GM18951 (cell line): ENCODE data around the gene CD9.

Experiments used
- POLR2A ChIP-seq: IDR thresholded peaks from 4 replicates; pipeline ENCODE4 v1.6.1; 2011; ENCODE audit warnings: mild to moderate bottlenecking; ENCODE audit not compliant: insufficient read length, insufficient read depth; ENCODE audit errors: extremely low read depth
- in situ Hi-C: fragments of 300-500 bp; cut with MboI; formaldehyde crosslinking; loops from one replicate; pipeline ENCODE4 v1.12.0; 2022; ENCODE audit warnings: low sequenced_read_pairs, mixed read lengths, inconsistent platforms; ENCODE audit not compliant: unreplicated experiment

The CD9 gene

DNA sequence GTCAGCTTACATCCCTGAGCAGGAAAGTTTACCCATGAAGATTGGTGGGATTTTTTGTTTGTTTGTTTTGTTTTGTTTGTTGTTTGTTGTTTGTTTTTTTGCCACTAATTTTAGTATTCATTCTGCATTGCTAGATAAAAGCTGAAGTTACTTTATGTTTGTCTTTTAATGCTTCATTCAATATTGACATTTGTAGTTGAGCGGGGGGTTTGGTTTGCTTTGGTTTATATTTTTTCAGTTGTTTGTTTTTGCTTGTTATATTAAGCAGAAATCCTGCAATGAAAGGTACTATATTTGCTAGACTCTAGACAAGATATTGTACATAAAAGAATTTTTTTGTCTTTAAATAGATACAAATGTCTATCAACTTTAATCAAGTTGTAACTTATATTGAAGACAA, 37.6 kb downstream of the CD9 start:
- no peak for TF ChIP-seq POLR2A
- in situ Hi-C loops = no loop called here

- no peak for TF ChIP-seq POLR2A
- in situ Hi-C loops = no loop called here
Observed at GRCh38 chr12:6238875-6239274, 38.7 kb downstream of the CD9 start.

GRCh38 chr12:6241495-6241894, 41.3 kb downstream of the CD9 start:
- in situ Hi-C loops = no loop called here
- TF ChIP-seq POLR2A = no peak

DNA sequence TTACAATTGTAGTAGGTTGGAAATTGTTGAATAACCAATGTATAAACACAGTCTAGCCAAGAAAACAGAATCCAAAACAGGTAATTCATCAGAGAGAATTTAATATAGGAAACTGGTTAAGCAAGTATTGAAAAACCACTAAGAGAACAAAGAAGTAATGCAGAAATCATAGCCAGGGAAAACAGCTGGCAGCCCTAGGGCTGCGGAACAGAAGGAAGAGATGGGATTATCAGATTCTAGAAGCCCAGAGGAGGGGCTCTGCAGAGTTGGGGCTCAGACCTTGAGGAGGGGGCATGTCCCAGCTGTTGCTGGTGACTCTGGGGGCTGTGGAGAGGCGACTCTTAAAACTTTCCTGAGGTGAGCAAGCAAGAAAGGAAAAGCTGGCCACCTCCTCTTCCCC, 49.4 kb downstream of the CD9 start:
- in situ Hi-C loops = no loop called here

DNA sequence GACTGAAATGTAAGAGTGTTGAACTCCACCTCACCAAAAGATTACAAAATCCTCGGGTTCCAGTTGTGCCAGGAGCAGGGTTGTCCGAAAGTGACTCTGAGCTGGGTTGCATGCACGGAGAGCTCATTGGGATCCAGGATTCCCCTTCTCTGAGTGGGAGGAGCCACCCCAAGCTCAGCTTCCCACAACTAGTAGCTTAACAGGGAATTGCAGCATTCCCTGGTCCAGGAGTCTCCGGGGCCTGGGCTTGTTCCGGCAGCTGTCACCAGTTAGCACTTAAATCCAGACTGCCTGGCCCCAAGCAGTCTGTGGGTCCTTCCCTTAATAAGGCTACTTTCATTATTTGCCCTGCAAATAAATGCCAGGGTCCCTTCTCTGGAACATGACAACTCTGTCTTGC, 50.1 kb downstream of the CD9 start:
- no peak for TF ChIP-seq POLR2A
- in situ Hi-C loops = no loop called here

More for the DNA sequence above, 49.4 kb downstream of the CD9 start:
- TF ChIP-seq POLR2A = no peak

- in situ Hi-C loops = no loop called here
- TF ChIP-seq POLR2A = no peak
Observed at GRCh38 chr12:6253278-6253677, 53.1 kb downstream of the CD9 start.

- TF ChIP-seq POLR2A = no peak
- in situ Hi-C loops = no loop called here
Observed at GRCh38 chr12:6254491-6254890, 54.3 kb downstream of the CD9 start.

DNA sequence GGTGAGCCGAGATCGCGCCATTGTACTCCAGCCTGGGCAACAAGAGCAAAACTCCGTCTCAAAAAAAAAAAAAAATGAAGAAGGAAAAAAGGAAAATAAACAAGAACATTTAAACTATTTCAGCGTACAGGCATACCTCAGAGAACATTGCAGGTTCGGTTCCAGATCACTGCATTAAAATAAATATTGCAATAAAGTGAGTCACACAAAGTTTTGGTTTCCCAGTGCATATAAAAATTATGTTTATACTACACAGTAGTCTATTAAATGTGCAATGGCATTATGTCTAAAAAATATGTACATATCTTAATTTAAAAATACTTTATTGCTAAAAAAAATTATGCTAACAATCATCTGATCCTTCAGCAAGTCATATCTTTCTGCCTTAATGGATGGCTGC, 56.8 kb downstream of the CD9 start:
- in situ Hi-C loops = no loop called here
- no peak for TF ChIP-seq POLR2A

- in situ Hi-C loops = no loop called here
- no peak for TF ChIP-seq POLR2A
Observed at GRCh38 chr12:6262211-6262610, 62.0 kb downstream of the CD9 start.

DNA sequence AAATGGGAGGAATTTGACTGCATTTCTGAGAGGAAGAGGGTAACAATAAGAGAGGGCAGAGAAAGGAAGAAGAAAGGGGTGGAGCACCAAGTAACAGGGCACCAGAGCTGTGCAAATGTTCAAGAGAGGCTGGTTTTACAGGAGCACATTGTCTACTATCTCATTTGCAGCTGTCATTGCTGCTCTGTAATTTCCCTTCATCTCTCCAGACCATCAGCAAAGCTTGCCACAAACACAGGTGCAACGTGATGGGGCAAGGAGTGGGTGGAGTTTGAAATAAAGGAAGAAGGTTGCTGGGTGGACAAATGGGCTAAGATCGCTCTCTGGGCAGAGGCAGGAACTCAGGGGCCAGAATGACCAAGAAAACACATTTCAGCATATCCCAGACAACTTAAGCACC, 62.4 kb downstream of the CD9 start:
- no peak for TF ChIP-seq POLR2A
- in situ Hi-C loops = no loop called here

DNA sequence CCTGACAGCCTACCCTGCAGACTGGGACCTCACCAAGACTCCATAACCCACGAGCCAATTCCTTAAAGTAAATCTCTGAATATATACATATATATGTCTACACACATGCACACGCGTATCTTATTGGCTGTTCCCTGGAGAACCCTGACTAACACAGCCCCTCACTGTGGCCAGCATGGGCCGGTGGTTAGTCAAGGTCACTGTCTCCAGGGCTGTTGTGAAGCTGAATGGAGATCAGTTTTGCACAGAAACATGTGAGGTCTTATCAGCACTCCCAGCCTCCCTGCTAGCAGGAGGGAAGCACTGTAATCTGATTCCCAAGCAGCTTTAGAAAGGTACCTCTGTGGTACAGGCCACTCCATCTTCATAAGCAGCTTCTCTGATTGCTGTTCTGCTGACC, 63.7 kb downstream of the CD9 start:
- in situ Hi-C loops = no loop called here
- TF ChIP-seq POLR2A = no peak

DNA sequence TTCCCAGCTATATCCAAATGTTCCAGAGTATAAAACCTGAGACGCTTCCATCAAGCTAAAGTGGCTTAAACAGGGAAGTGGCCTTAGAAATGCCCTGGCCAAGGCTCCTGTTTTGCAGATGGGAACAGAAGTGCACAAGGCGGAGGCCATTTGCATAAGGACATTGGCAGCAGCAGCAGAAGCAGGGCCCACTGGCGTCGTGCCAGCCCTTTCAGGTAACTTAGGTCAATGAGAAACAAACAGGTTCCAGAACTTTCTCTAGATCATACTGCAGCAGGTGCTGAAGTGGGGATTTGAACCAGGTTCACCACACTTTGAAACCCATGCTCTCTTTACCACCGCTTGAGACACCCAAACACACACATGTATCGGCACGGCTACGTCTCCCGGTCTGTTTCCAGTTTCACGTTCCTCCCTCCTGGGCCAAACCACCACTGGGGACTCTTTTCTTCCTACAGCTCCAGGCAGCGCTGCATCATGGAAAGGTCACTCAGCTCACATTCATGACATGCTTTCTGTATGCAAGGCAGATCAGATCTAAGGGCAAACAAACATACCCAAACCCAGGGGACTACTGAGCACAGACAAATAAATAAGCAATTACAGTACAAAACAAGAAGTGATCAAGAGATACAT, 64.3 kb downstream of the CD9 start:
- TF ChIP-seq POLR2A = no peak
- in situ Hi-C loops = no loop called here

- TF ChIP-seq POLR2A = no peak
- in situ Hi-C loops = no loop called here
Observed at GRCh38 chr12:6265038-6265405, 64.8 kb downstream of the CD9 start.

DNA sequence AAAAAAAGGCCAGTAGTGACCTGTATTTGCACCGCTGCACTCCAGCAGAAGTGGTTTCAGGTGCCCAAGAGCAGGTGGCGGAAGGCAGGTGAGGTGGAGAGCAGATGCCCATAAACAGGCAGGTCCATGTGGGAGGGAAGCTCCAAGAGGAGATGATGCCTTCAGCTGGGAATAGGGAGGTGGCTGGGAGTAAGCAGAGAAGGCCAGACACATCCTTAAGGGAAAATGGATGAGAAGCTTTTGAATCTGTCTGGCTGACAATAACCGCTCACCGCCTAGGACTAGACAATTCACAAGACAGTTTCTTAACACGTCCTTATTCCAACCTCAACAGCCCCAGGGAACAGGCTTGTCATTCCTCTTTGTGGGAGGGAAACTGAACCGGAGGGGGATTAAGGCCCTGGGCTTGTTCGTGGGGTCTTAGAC, 66.4 kb downstream of the CD9 start:
- no peak for TF ChIP-seq POLR2A
- in situ Hi-C loops = no loop called here
